A673 (cell line): ENCODE data around the gene SUCLG2. TPM values are rescaled to one million over a fixed set of nuclear protein-coding genes. Genes with fewer than 3 reads are reported as not detected.

ENCODE experiments used
- BruUV-seq: library from RNA; stranded (reverse); fragments of 400-500 nt; replicated peaks from 2 replicates; lab custom pipeline; 2021; lab: Mats Ljungman, UMichigan
- CTCF ChIA-PET: fragments of 300-600 bp; sonication (Branson Sonifier 250); formaldehyde crosslinking; loops from one replicate; lab custom pipeline; 2022; ENCODE audit warnings: antibody characterized with exemption; lab: Charles Lee
- POLR2A ChIA-PET: fragments of 300-600 bp; sonication (Branson Sonifier 250); formaldehyde crosslinking; loops from one replicate; lab custom pipeline; 2022; ENCODE audit warnings: antibody characterized with exemption; ENCODE audit not compliant: low non-redundant PET; lab: Charles Lee
- DNase-seq: peaks from one replicate; pipeline ENCODE4 v3.0.0-alpha.2; 2015; ENCODE audit warnings: low spot score
- H3K27ac ChIP-seq: fragments of 200-600 bp; sonication (generic); 2 replicates; pipeline ENCODE4 v1.5.1; 2016; ENCODE audit warnings: mixed run types, low read depth, mild to moderate bottlenecking, mixed read lengths, antibody characterized with exemption, low read length; ENCODE audit not compliant: poor library complexity, severe bottlenecking
- H3K27me3 ChIP-seq: fragments of 200-600 bp; sonication (generic); replicated peaks from 2 replicates; pipeline ENCODE4 v1.6.1; 2017; ENCODE audit warnings: mixed run types, low read depth, mild to moderate bottlenecking, mixed read lengths, antibody characterized with exemption, low read length; ENCODE audit not compliant: insufficient read depth, poor library complexity
- H3K36me3 ChIP-seq: fragments of 200-600 bp; sonication (generic); 2 replicates; pipeline ENCODE4 v1.6.1; 2016; ENCODE audit warnings: mixed run types, mild to moderate bottlenecking, mixed read lengths, antibody characterized with exemption, low read length; ENCODE audit not compliant: insufficient read depth, poor library complexity, severe bottlenecking
- H3K4me1 ChIP-seq: fragments of 200-600 bp; sonication (generic); 2 replicates; pipeline ENCODE4 v1.6.1; 2017; ENCODE audit warnings: mixed run types, mild to moderate bottlenecking, mixed read lengths, antibody characterized with exemption, low read length; ENCODE audit not compliant: insufficient read depth, poor library complexity, severe bottlenecking
- H3K4me3 ChIP-seq: fragments of 200-600 bp; sonication (generic); 2 replicates; pipeline ENCODE4 v1.5.1; 2016; ENCODE audit warnings: low read depth, mixed run types, mild to moderate bottlenecking, mixed read lengths, low read length; ENCODE audit not compliant: poor library complexity, severe bottlenecking
- H3K9me3 ChIP-seq: fragments of 200-600 bp; sonication (generic); 2 replicates; pipeline ENCODE4 v1.6.1; 2016; ENCODE audit warnings: mixed run types, low read depth, mild to moderate bottlenecking, mixed read lengths, antibody characterized with exemption, low read length; ENCODE audit not compliant: poor library complexity, severe bottlenecking
- CTCF ChIP-seq: fragments of 300-800, 200-600 bp; sonication (generic); conservative IDR thresholded peaks from 2 replicates; pipeline ENCODE4 v1.5.1; 2017; ENCODE audit warnings: low read depth, mild to moderate bottlenecking, antibody characterized with exemption, low read length, moderate library complexity, mixed read lengths
- EZH2 ChIP-seq: fragments of 200-600 bp; sonication (generic); IDR thresholded peaks from 2 replicates; pipeline ENCODE4 v1.6.1; 2017; ENCODE audit warnings: borderline replicate concordance, low read depth, mild to moderate bottlenecking, mixed read lengths, antibody characterized with exemption, low read length; ENCODE audit not compliant: poor library complexity, severe bottlenecking
- intact Hi-C: fragments of 100-400 bp; cut with micrococcal nuclease; formaldehyde crosslinking; loops from one replicate; pipeline ENCODE4 v1.10.0; 2022; ENCODE audit not compliant: unreplicated experiment
- total RNA-seq: library from RNA; stranded (reverse); gene quantifications from 2 replicates; pipeline ENCODE4 v1.2.3, GENCODE V29; 2021

Gene SUCLG2
- total RNA-seq, 1 experiment from 2014 or later: 7.4 TPM

- intact Hi-C loops: no loop called here
- H3K4me3 ChIP-seq: no peak overlapping the region
- ChIA-PET CTCF (no interaction called here), POLR2A (no interaction called here)
- TF ChIP-seq CTCF (no peak), EZH2 (no peak)
- H3K4me1 ChIP-seq: no peaks in the 10 kb centered on the region
- no peaks in the 10 kb centered on the region for H3K36me3 ChIP-seq
- no peaks in the 10 kb centered on the region for H3K9me3 ChIP-seq
- H3K27ac ChIP-seq: no peak overlapping the region
- DNase-seq: peak; percentile 1
- H3K27me3 ChIP-seq: no peaks in the 10 kb centered on the region
- no TSS peak for BruUV-seq
Observed at GRCh38 chr3:67468511-67468910, 185.9 kb downstream of the SUCLG2 start.

GRCh38 chr3:67463656-67464055 lies 190.8 kb downstream of the SUCLG2 start:
- POLR2A ChIA-PET: no interaction called here
- no TSS peak for BruUV-seq
- TF ChIP-seq EZH2 (no peak), CTCF (no peak)
- no peak for DNase-seq
- CTCF ChIA-PET: no interaction called here
- Histone ChIP-seq H3K27ac (no peak overlapping the region), H3K4me3 (no peak overlapping the region), H3K9me3 (no peaks in the 10 kb centered on the region), H3K4me1 (no peaks in the 10 kb centered on the region), H3K27me3 (no peaks in the 10 kb centered on the region), H3K36me3 (no peaks in the 10 kb centered on the region)
- intact Hi-C loops: no loop called here

GRCh38 chr3:67462187-67462586 lies 192.2 kb downstream of the SUCLG2 start:
- intact Hi-C loops: no loop called here
- H3K4me3 ChIP-seq: no peak overlapping the region
- no peaks in the 10 kb centered on the region for H3K4me1 ChIP-seq
- no peak for DNase-seq
- CTCF ChIA-PET: no interaction called here
- H3K36me3 ChIP-seq: no peaks in the 10 kb centered on the region
- TF ChIP-seq CTCF (no peak), EZH2 (no peak)
- no peak overlapping the region for H3K27ac ChIP-seq
- H3K27me3 ChIP-seq: no peaks in the 10 kb centered on the region
- POLR2A ChIA-PET: no interaction called here
- H3K9me3 ChIP-seq: no peaks in the 10 kb centered on the region
- BruUV-seq: no TSS peak
